ENCODE measurements around the gene IQCC.
"Not testable (repeated sequence)": the region's sequence is repeated elsewhere in the genome, so short reads cannot be mapped to it uniquely, and the experiment has no call there.

Gene IQCC

DNA sequence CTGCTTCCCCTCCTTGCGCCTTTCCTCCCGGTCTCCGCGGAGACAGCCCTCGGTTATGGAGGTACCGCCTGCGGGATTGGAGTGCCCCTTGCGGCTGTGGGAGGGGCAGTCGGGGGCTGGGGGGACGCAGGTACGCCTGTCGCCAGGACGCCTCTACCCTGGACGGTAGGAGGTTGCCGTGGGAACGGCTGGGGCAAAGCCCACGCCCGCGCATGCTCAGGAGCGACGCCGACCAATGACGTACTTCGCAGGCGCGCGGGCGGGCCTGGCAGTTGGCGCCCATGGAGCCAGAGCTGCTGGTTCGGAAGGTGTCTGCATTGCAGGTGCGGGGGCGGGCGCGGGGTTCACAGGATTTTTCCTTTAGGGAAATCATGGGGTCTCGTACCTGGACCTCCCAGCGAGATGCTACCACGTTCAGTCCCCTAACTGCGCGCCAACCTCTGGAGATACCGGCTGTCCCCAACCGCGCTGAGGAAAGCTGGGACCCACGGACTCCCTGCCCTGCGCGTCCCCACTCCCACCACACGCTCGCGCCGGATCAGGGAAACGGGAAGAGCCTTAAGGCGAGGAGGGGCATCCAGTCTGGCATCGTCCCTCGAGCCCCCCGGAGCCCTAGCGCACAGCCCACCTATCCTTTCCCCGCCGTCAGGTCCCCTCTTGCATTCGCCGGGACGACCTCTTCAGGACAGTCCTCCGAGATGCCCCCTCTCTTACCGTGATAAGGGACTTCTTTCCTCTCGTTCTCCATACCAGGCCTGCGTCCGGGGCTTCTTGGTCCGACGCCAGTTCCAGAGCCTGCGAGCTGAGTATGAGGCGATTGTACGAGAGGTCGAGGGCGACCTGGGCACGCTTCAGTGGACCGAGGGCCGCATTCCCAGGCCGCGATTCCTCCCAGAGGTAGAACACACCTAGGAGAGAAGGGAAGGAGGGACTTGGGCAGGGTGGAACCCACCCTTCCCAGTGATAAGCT is at the start of gene IQCC:
Gene IQCC, plus strand, starts transcription at position 271 of the 970 bp plus-strand sequence. Its CDS starts 11 bp downstream, at position 282.
- peak; percentile 88 for DNase-seq (ENCODE audit: low read depth)

DNA sequence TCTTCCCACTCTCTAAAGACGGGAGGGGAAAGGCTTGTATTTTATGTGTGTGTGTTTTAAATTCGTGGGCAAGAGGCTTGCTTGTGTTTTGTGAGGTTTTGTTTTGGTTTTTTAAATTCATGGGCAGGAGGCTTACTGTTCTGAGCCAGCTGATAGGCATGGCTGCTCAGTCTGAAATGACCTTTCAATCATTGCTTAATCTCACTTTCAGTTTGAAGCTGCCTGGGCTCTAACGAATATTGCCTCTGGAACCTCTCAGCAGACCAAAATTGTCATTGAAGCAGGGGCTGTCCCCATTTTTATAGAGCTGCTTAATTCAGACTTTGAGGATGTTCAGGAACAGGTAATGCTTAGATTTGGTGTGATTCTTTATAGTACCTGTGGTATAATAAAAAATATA is 46.3 kb upstream of the IQCC start:
- DNase-seq (ENCODE audit: low read depth), result no peak

DNA sequence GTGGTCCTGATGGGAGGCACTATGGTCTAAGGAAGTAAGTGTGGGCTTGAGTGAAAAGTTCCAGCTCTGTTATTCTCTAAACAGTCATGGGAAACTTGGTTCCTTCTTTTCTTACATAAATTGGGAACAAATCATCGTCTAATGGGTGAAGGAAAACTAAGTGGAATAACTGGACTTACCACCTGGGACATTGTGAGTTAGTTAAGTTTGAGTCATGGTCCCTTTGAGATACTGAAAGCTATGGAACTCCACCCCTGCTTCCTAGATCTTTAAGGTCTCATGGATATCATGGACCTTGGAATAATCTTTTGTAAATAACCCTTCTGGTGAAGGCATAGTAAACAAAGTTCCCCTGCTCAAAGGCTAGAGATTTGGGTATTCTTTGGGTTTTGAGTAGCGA is 42.1 kb upstream of the IQCC start:
- no peak for DNase-seq (ENCODE audit: low read depth)

DNA sequence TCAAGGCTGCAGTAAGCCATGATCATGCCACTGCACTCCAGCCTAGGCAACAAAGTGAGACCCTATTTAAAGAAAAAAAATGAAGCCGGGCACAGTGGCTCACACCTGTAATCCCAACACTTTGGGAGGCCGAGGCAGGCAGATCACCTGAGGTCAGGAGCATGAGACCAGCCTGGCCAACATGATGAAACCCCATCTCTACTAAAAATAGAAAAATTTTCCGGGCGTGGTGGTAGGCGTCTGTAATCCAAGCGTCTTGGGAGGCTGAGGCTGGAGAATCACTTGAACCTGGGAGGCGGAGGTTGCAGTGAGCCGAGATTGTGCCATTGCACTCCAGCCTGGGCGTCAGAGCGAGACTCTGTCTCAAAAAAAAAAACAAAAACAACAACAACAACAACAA is 39.8 kb upstream of the IQCC start:
- not testable (repeated sequence) for DNase-seq (ENCODE audit: low read depth)

DNA sequence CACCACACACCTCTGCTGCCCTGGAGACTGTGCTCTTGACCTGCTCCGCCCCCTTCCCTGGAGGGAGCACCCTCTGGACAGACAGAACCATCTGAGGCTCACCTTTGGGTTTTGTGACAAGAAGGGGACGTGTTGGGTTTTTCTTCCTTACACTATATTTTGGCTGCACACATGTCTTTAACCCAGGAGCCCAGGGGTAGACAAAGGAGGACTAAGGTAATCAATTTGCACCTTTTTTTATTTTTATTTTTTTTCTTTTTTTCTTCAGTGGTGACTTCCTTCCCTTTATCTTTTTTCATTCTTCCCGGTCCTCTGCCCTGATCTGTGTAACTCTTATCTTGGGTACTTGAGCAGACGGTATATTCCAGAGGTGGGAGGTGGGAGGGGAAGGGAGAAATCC is 34.5 kb upstream of the IQCC start:
- DNase-seq (ENCODE audit: low read depth), result no peak

DNA sequence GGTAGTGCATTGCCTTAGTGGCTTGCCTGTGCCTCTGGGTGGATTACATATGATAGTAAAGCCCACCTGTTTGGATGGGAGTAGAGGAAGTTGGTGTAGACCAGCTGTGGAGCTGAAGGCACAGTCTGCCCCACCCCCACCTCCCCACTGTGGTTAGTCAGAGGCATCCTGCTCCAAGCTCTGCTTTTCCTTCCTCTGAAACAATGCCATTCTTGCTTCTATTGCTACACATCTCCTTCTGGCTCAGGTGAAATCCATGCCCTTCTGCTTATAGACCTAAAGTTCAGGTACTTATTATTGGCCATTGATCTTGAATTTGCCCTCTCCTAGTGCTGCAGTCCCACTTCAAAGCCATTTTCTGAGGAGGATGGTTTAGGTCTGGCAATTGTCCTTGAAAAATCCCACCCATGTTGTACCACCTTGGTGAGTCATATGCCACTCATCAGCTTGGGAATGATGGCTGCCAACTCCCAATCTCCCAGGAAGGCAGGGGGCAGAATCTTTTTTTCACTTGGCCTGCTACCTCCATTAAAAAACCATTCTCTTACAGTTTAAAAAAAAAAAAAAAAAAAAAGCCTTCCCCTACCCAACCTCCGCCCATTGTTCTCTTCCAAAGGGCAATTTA is 32.7 kb upstream of the IQCC start:
- DNase-seq (ENCODE audit: low read depth), result peak; percentile 37

DNA sequence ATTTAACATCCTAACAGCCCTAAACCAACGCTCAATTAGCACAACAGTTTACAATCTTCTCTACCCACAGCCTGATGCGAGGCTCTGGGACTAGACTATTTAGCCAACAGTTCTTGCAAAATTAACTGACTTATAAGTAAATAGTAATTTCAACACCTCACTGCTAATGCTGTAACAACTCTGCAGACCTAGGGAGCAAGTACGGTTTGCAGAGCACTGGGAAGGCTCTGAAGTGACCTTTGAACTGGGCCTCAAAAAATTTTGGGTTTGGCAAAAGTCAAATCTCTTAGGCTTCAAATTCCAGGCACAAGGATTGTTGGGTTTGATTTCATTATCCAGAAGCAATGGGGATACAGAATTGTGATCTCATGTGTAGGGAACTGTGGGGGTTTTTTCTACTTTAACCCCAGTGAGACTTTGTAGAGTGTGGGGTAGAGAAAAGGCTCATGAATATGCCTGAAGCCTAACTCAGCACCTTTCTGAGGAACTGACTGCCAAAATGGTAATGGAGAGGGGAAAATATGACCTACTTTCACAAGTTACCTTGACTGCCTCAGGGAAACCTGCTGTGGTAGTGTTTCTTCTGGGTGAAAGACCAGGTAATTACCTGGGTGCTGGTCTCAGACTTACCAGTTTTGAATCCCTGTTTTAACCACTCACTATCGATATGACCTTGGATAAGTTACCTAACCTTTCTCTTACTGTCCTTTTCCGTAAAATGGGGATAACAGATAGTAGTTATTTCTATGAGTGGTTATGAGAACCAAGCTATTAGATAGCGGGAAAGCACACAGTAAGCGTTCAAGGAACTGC is 26.9 kb upstream of the IQCC start:
- no peak for DNase-seq (ENCODE audit: low read depth)

- no peak for DNase-seq (ENCODE audit: low read depth)
Observed at GRCh38 chr1:32179193-32179442, 26.4 kb upstream of the IQCC start.

DNA sequence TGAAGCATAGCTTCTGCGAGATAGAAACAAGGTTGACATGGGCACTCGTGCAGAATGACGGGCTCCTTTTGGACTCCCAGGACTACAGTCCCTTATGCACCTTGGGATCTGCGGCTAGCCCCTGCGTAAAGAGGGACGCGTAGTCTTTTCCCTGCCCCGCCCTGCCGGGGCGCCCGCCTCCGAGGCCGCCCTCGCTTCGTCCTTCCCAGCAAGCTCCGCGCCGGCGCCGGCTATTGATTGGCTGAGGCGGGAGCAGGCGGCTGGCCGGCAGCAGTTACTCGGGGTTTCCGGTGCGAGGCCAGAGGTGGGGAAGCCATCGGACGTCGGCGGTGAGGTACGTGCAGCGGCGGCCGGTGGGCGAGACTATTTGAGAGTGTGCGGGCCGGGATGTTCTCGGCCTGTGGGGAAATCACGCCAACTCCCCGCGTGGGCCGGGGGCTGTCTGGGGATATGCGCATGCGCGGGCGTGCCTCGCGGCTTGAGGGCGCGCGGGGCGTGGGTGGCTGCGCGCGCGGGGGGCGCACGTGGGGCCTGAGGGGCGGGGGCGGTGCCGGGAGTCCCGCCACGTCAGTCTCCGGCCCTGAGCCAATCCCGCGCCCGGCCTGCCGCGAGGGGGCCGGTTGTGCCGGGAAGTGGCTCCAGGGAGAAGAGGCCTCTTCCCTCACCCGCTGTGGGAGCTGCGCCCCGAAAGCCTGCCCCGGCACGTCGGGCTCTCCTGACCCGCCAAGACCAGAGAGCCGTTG is 25.9 kb upstream of the IQCC start, which contains the start of gene TXLNA:
Gene TXLNA, plus strand, starts transcription at position 233 of the 743 bp plus-strand sequence. CDS start 671 bp downstream, outside the sequence.
- DNase-seq (ENCODE audit: low read depth), result peak; percentile 95

- DNase-seq (ENCODE audit: low read depth), result peak; percentile 66
Observed at GRCh38 chr1:32180186-32181060, 25.0 kb upstream of the IQCC start.

- DNase-seq (ENCODE audit: low read depth), result no peak
Observed at GRCh38 chr1:32181065-32181464, 24.4 kb upstream of the IQCC start.

DNA sequence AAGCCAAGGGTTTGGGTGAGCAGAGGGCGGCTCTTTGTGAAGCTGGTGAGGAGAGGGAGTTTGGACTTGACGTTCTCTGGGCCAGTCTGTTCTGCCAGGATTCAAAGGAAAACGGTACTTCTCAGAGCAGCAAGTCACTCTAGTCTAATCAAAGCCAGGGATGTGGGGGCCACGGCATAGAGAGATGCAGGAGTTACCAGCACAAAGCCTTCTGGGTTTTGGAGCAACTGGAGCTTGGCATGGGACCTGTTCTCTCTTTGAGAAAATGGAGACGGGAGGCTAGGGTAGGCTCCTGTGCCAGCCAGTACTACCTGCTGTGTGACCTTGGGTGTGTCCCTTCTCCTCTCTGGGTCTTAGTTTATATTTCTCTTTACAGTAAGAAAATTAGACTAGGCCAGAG is 23.9 kb upstream of the IQCC start:
- DNase-seq (ENCODE audit: low read depth), result no peak

- no peak for DNase-seq (ENCODE audit: low read depth)
Observed at GRCh38 chr1:32182060-32182459, 23.4 kb upstream of the IQCC start.

- DNase-seq (ENCODE audit: low read depth), result no peak
Observed at GRCh38 chr1:32184650-32185049, 20.8 kb upstream of the IQCC start.

GRCh38 chr1:32186077-32186476 is 19.4 kb upstream of the IQCC start:
- DNase-seq (ENCODE audit: low read depth), result no peak

DNA sequence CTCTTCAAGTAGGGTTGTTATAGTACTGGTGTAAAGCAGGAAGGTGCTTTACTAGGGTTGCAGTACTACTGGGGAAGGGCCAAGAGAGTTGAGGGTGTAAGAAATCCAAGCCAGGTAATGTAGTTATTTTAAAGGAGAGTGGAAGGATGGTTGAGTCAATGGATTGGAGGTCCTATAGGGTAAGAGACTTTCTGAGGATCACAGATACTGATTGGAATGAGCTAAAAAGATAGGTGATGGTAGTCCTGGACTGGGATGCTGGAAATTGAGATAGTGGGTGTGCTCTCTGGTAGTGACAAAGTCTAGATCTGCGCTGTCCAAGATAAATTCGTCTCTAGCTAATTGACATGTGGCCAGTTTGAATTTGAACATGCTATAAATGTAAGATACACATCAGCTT is 19.0 kb upstream of the IQCC start:
- no peak for DNase-seq (ENCODE audit: low read depth)

DNA sequence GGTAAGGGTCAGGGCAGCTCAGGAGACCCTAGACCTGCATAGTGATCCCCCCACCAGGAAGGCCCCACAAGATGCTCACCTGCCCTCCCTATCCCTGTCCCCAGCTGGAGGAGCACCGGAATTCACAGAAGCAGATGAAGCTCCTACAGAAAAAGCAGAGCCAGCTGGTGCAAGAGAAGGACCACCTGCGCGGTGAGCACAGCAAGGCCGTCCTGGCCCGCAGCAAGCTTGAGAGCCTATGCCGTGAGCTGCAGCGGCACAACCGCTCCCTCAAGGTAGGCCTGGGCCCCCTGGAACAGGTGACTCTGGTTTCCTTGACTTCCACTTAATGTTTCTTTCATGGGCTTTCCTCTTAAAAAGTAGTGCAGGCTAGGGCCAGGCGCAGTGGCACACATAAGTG is 17.6 kb upstream of the IQCC start:
- DNase-seq (ENCODE audit: low read depth), result no peak

- DNase-seq (ENCODE audit: low read depth), result no peak
Observed at GRCh38 chr1:32192220-32192948, 13.1 kb upstream of the IQCC start.

GRCh38 chr1:32194984-32195383 is 10.5 kb upstream of the IQCC start:
- no peak for DNase-seq (ENCODE audit: low read depth)

GRCh38 chr1:32195531-32195930 is 9.9 kb upstream of the IQCC start:
- DNase-seq (ENCODE audit: low read depth), result no peak

Measured in ELR (cell line).